HG02840 (cell line): ENCODE data around the gene TRIP13.
A peak's percentile ranks its signal among the peaks of the same experiment; 100 is the strongest.

Experiments used
- ATAC-seq: cut with Tn5 transposase; IDR thresholded peaks from one replicate; pipeline ENCODE4 v1.9.1; 2021; ENCODE audit warnings: mild to moderate bottlenecking, moderate library complexity, moderate number of reproducible peaks; ENCODE audit not compliant: unreplicated experiment, low FRiP score

Gene TRIP13

GRCh38 chr5:963673-964531, 71.2 kb downstream of the TRIP13 start:
- ATAC-seq, result peak; percentile 79

GRCh38 chr5:964821-965220, 72.1 kb downstream of the TRIP13 start:
- no peak for ATAC-seq

DNA sequence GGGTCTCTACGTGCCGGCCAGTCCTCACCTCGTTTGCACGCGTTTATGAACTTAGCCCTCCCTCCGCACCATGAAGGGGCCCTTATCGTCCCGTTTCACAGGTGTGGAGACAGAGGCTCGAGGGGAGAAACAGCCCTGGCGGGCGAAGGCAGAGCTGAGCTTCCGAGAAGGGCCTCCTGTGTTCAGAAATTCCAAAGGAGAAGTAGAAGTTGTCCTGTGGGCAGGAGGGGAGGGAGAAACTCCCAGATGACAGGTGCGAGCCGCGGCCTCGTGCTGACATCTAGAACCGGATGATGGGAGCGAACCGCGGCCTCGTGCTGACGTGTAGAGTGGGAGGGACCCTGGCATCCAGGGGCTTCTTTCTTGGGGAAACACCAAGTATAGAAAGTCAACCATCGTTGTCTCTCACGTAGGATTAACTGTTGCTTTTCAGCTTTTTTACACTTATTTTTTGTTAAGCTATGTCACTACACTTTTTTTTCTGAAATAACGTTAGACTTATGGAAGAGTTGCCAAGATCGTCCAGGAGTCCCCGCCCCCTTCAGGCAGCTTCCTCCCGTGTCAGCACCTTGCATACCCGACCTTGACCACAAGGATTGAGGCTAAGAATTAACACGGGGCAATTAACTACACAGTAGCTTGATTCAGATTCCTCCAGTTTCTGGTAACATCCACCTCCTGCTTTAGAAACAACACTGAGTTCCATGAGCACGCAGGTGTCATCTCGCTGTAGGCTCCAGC, 73.1 kb downstream of the TRIP13 start:
- ATAC-seq, result no peak

DNA sequence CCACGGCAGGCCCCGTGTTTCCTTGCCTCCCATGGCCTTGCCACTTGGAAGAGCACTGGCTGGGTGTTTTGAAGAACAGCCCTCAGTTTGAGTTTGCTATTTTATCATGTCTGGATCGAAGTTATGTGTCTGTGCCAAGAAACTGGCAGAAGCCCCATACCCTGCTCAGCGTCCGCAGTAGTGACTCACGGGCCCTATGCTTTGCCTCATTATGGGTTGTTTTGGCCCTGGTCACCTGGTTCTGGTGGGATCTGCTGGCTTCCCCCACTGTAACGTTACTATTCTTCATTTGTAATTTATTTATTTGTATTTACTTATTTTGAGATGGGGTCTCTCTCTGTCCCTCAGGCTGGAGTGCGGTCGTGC, 73.6 kb downstream of the TRIP13 start:
- no peak for ATAC-seq

DNA sequence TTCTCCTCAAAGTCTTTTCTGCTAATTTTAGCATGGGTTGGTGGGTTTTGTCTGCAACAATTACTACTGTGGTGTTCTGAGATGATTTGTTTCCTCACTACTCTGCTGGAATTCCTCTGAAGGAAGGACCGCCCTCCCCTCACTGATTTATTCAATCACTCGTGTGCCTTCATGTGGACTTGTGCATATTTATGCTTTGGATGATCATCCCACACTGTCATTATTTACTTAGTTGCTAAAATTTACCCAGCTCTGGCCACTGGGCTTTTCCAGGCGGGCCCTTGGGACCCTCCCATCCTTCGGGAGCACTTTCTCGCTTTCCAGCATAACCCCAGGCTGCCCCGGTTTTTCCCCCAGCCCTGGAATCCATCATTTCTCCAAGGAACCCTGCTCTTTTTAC, 74.3 kb downstream of the TRIP13 start:
- no peak for ATAC-seq
